Activated CD8-positive, alpha-beta T cell treated with anti-CD3 and anti-CD28 coated beads for 36 hours (primary cell): Measurements from ENCODE around the gene RPS6KA2. TPM values are rescaled to one million over a fixed set of nuclear protein-coding genes. Genes with fewer than 3 reads are reported as not detected.

ENCODE experiments used
- ATAC-seq: fragments of 200-7000 bp; cut with Tn5 transposase; one replicate; pipeline ENCODE4 v1.10.0; 2021; ENCODE audit warnings: mild to moderate bottlenecking, moderate library complexity
- CTCF ChIA-PET: fragments of 350-600 bp; sonication (Branson Sonifier 250); formaldehyde crosslinking; loops from one replicate; lab custom pipeline; 2021; ENCODE audit warnings: antibody characterized with exemption; lab: Charles Lee
- POLR2A ChIA-PET: fragments of 350-600 bp; sonication (Branson Sonifier 250); formaldehyde crosslinking; loops from one replicate; lab custom pipeline; 2021; ENCODE audit warnings: antibody characterized with exemption; lab: Charles Lee
- DNase-seq: peaks from one replicate; pipeline ENCODE4 v3.0.0-alpha.2; 2020
- H3K27ac Mint-ChIP-seq: one replicate; pipeline ENCODE4 v1.8.0; 2021; ENCODE audit warnings: mild to moderate bottlenecking, mixed read lengths
- H3K27me3 Mint-ChIP-seq: one replicate; pipeline ENCODE4 v1.8.0; 2021; ENCODE audit warnings: mixed read lengths
- H3K36me3 Mint-ChIP-seq: one replicate; pipeline ENCODE4 v1.8.0; 2021; ENCODE audit warnings: low read depth, mixed read lengths
- H3K4me1 Mint-ChIP-seq: one replicate; pipeline ENCODE4 v1.8.0; 2021; ENCODE audit warnings: low read depth, mixed read lengths
- H3K4me3 Mint-ChIP-seq: one replicate; pipeline ENCODE4 v1.8.0; 2021; ENCODE audit warnings: mild to moderate bottlenecking, moderate library complexity, mixed read lengths
- H3K9me3 Mint-ChIP-seq: one replicate; pipeline ENCODE4 v1.8.0; 2021; ENCODE audit warnings: mixed read lengths
- CTCF ChIP-seq: fragments of 200-600 bp; IDR thresholded peaks from one replicate; pipeline ENCODE4 v1.8.0; 2022; ENCODE audit warnings: antibody characterized with exemption, mild to moderate bottlenecking
- intact Hi-C: fragments of 100-400 bp; cut with micrococcal nuclease; formaldehyde crosslinking; loops from one replicate; pipeline ENCODE4 v1.10.0; 2022
- total RNA-seq, 2 experiments: library from RNA; stranded (reverse); gene quantifications; one replicate each; pipeline ENCODE4 v1.2.3, GENCODE V29; 2021

The RPS6KA2 gene
- 1 to 10 TPM; 5.8 TPM for total RNA-seq

- ChIA-PET POLR2A (interaction anchor here (0.8 to 0.9 kb wide), 2 partner anchors 124 to 285 kb away, joined by 3 to 4 read pairs; partner anchors contain the start of gene SFT2D1), CTCF (interaction anchor here (0.9 to 2.1 kb wide), 4 partner anchors 10 to 363 kb away, joined by 3 to 5 read pairs (median 4); no protein-coding TSS in a partner anchor)
- Mint-ChIP-seq H3K36me3 (no peaks in the 10 kb centered on the region), H3K27ac (peak within 1 kb of the TSS; percentile 66), H3K4me1 (peaks cover 16% of the 10 kb centered on the region), H3K27me3 (peaks cover 39% of the 10 kb centered on the region), H3K4me3 (peak within 1 kb of the TSS; percentile 85), H3K9me3 (no peaks in the 10 kb centered on the region)
- no peak for TF ChIP-seq CTCF
- intact Hi-C loops = no loop called here
- DNase-seq = peak; percentile 100
- peak; percentile 97 for ATAC-seq
Observed at GRCh38 chr6:166627033-166627874, at the start of gene RPS6KA2. Gene RPS6KA2 (minus strand): TSS chr6:166627251. CDS start chr6:166627019, 232 bp downstream.

- Mint-ChIP-seq H3K4me3 (no peak overlapping the region), H3K9me3 (no peaks in the 10 kb centered on the region), H3K4me1 (no peaks in the 10 kb centered on the region), H3K27me3 (peaks cover 19% of the 10 kb centered on the region), H3K36me3 (no peaks in the 10 kb centered on the region), H3K27ac (no peak overlapping the region)
- DNase-seq = no peak
- no peak for TF ChIP-seq CTCF
- intact Hi-C loops = no loop called here
- CTCF ChIA-PET = no interaction called here
- POLR2A ChIA-PET = no interaction called here
- ATAC-seq = no peak
Observed at GRCh38 chr6:166676270-166676860, 49.3 kb upstream of the RPS6KA2 start.

GRCh38 chr6:166675736-166676135, 48.7 kb upstream of the RPS6KA2 start:
- POLR2A ChIA-PET = no interaction called here
- H3K27me3 Mint-ChIP-seq = peaks cover 22% of the 10 kb centered on the region
- H3K9me3 Mint-ChIP-seq = no peaks in the 10 kb centered on the region
- intact Hi-C loops = no loop called here
- no peak overlapping the region for H3K4me3 Mint-ChIP-seq
- ATAC-seq (no peak), DNase-seq (no peak)
- CTCF ChIA-PET = no interaction called here
- H3K36me3 Mint-ChIP-seq = no peaks in the 10 kb centered on the region
- no peaks in the 10 kb centered on the region for H3K4me1 Mint-ChIP-seq
- H3K27ac Mint-ChIP-seq = no peak overlapping the region
- no peak for TF ChIP-seq CTCF

- Mint-ChIP-seq H3K9me3 (no peaks in the 10 kb centered on the region), H3K27me3 (peaks cover 25% of the 10 kb centered on the region), H3K4me1 (no peaks in the 10 kb centered on the region), H3K36me3 (no peaks in the 10 kb centered on the region), H3K4me3 (no peak overlapping the region), H3K27ac (no peak overlapping the region)
- ChIA-PET POLR2A (no interaction called here), CTCF (no interaction called here)
- intact Hi-C loops = no loop called here
- no peak for ATAC-seq
- no peak for DNase-seq
- no peak for TF ChIP-seq CTCF
Observed at GRCh38 chr6:166673309-166673708, 46.3 kb upstream of the RPS6KA2 start.
